ENCODE results near the gene TAL1.

GRCh38 chr1:47174656-47175020 lies 57.4 kb downstream of the TAL1 start:
- TF ChIP-seq CTCF (IDR thresholded peaks at IDR 0.05) = no peak
- TF ChIP-seq POLR2A (IDR thresholded peaks at IDR 0.05) = no peak
- no peak for TF ChIP-seq EP300 (IDR thresholded peaks at IDR 0.05)

All from tibial nerve (tissue), 4 donors.